Astrocyte (in vitro differentiated cells and primary cell): Measurements from ENCODE around the gene TENM3. TPM values are rescaled to one million over a fixed set of nuclear protein-coding genes. Genes with fewer than 3 reads are reported as not detected.

Source experiments
- DNase-seq: peaks from one replicate; pipeline ENCODE4 v3.0.0-alpha.2; 2010; ENCODE audit warnings: low read depth
- FAIRE-seq: peaks from 2 replicates; lab custom pipeline; 2011; peaks lifted over from hg19 to GRCh38; lab: Jason Lieb, UNC
- H2AFZ ChIP-seq: 2 replicates; pipeline ENCODE4 v1.6.0; 2012; ENCODE audit warnings: low read depth, low read length, inconsistent platforms
- H3K27ac ChIP-seq: 2 replicates; pipeline ENCODE4 v1.5.1; 2011; ENCODE audit warnings: low read depth, low read length, inconsistent platforms
- H3K27me3 ChIP-seq: 2 replicates; pipeline ENCODE4 v1.6.0; 2011; ENCODE audit warnings: low read length, inconsistent platforms; ENCODE audit not compliant: insufficient read depth
- H3K36me3 ChIP-seq: 2 replicates; pipeline ENCODE4 v1.5.1; 2011; ENCODE audit warnings: low read length, inconsistent platforms; ENCODE audit not compliant: insufficient read depth
- H3K4me1 ChIP-seq: 2 replicates; pipeline ENCODE4 v1.5.1; 2011; ENCODE audit warnings: low read length, inconsistent platforms; ENCODE audit not compliant: insufficient read depth
- H3K4me2 ChIP-seq: 2 replicates; pipeline ENCODE4 v1.6.0; 2012; ENCODE audit warnings: low read length, inconsistent platforms
- H3K4me3 ChIP-seq: 2 replicates; pipeline ENCODE4 v1.5.1; 2011; ENCODE audit warnings: low read depth, mild to moderate bottlenecking, low read length, inconsistent platforms; ENCODE audit not compliant: insufficient read depth
- H3K79me2 ChIP-seq: 2 replicates; pipeline ENCODE4 v1.6.0; 2012; ENCODE audit warnings: mild to moderate bottlenecking, low read length, inconsistent platforms; ENCODE audit not compliant: insufficient read depth
- H3K9ac ChIP-seq: 2 replicates; pipeline ENCODE4 v1.6.0; 2012; ENCODE audit warnings: mild to moderate bottlenecking, low read length, inconsistent platforms
- H3K9me3 ChIP-seq: 2 replicates; pipeline ENCODE4 v1.5.1; 2012; ENCODE audit warnings: low read depth, mild to moderate bottlenecking, low read length, inconsistent platforms; ENCODE audit not compliant: insufficient read depth
- H4K20me1 ChIP-seq: 2 replicates; pipeline ENCODE4 v1.6.0; 2012; ENCODE audit warnings: low read length, inconsistent platforms; ENCODE audit not compliant: insufficient read depth
- H3K27ac Mint-ChIP-seq: one replicate; pipeline ENCODE4 v1.8.0; 2021; ENCODE audit warnings: mild to moderate bottlenecking, mixed read lengths; ENCODE audit not compliant: unreplicated experiment
- H3K27me3 Mint-ChIP-seq: one replicate; pipeline ENCODE4 v1.8.0; 2021; ENCODE audit warnings: low read depth, mixed read lengths; ENCODE audit not compliant: unreplicated experiment
- H3K36me3 Mint-ChIP-seq: one replicate; pipeline ENCODE4 v1.8.0; 2021; ENCODE audit warnings: low read depth, mixed read lengths; ENCODE audit not compliant: unreplicated experiment
- H3K4me1 Mint-ChIP-seq: one replicate; pipeline ENCODE4 v1.8.0; 2021; ENCODE audit warnings: low read depth, mixed read lengths; ENCODE audit not compliant: unreplicated experiment
- H3K4me3 Mint-ChIP-seq: one replicate; pipeline ENCODE4 v1.8.0; 2021; ENCODE audit warnings: mild to moderate bottlenecking, moderate library complexity, mixed read lengths; ENCODE audit not compliant: unreplicated experiment
- H3K9me3 Mint-ChIP-seq: one replicate; pipeline ENCODE4 v1.8.0; 2021; ENCODE audit warnings: mild to moderate bottlenecking, mixed read lengths; ENCODE audit not compliant: unreplicated experiment
- CTCF ChIP-seq: IDR thresholded peaks from 2 replicates; pipeline ENCODE4 v1.5.1; 2011; ENCODE audit warnings: low read depth, mild to moderate bottlenecking, inconsistent platforms, low read length, moderate library complexity; ENCODE audit not compliant: insufficient read depth
- EZH2 ChIP-seq: IDR thresholded peaks from 2 replicates; pipeline ENCODE4 v1.6.1; 2012; ENCODE audit warnings: mild to moderate bottlenecking, low read length, inconsistent platforms; ENCODE audit not compliant: insufficient read depth
- total RNA-seq: library from RNA; stranded (reverse); gene quantifications from 2 replicates; pipeline ENCODE4 v1.2.1, GENCODE V29; 2021

The TENM3 gene
- total RNA-seq, 1 donor from 2014 or later: 127 TPM

- H3K9me3 Mint-ChIP-seq: no peaks in the 10 kb centered on the region
- no peaks in the 10 kb centered on the region for H3K4me1 ChIP-seq
- no peak overlapping the region for H3K4me3 ChIP-seq
- no peaks in the 10 kb centered on the region for H3K27me3 ChIP-seq
- peaks cover 12% of the 10 kb centered on the region for H3K36me3 Mint-ChIP-seq
- H3K9ac ChIP-seq: no peak overlapping the region
- DNase-seq: no peak
- H3K27me3 Mint-ChIP-seq: no peaks in the 10 kb centered on the region
- peaks cover 3% of the 10 kb centered on the region for H3K79me2 ChIP-seq
- peaks cover 4% of the 10 kb centered on the region for H4K20me1 ChIP-seq
- H3K9me3 ChIP-seq: no peaks in the 10 kb centered on the region
- FAIRE-seq: no peak
- H3K36me3 ChIP-seq: no peaks in the 10 kb centered on the region
- no peak overlapping the region for H3K4me2 ChIP-seq
- no peak for TF ChIP-seq EZH2
- H3K4me1 Mint-ChIP-seq: no peaks in the 10 kb centered on the region
- H2AFZ ChIP-seq: no peak overlapping the region
- no peak overlapping the region for H3K27ac ChIP-seq
- no peak overlapping the region for H3K27ac Mint-ChIP-seq
- H3K4me3 Mint-ChIP-seq: no peak overlapping the region
Observed at GRCh38 chr4:182625193-182625592, 382.0 kb downstream of the TENM3 start.

GRCh38 chr4:182627996-182628395 lies 384.8 kb downstream of the TENM3 start:
- peaks cover 3% of the 10 kb centered on the region for H3K79me2 ChIP-seq
- no peaks in the 10 kb centered on the region for H3K27me3 Mint-ChIP-seq
- no peak overlapping the region for H3K4me2 ChIP-seq
- H3K9me3 Mint-ChIP-seq: no peaks in the 10 kb centered on the region
- peaks cover 4% of the 10 kb centered on the region for H4K20me1 ChIP-seq
- H3K4me3 Mint-ChIP-seq: no peak overlapping the region
- no peak overlapping the region for H3K9ac ChIP-seq
- H3K4me3 ChIP-seq: no peak overlapping the region
- no peak overlapping the region for H3K27ac ChIP-seq
- H3K27ac Mint-ChIP-seq: no peak overlapping the region
- DNase-seq (no peak), FAIRE-seq (no peak)
- H3K27me3 ChIP-seq: no peaks in the 10 kb centered on the region
- TF ChIP-seq CTCF (no peak), EZH2 (no peak)
- peaks cover under 1% of the 10 kb centered on the region for H3K36me3 ChIP-seq
- H3K36me3 Mint-ChIP-seq: peaks cover 12% of the 10 kb centered on the region
- H3K9me3 ChIP-seq: no peaks in the 10 kb centered on the region
- no peaks in the 10 kb centered on the region for H3K4me1 Mint-ChIP-seq
- no peak overlapping the region for H2AFZ ChIP-seq
- no peaks in the 10 kb centered on the region for H3K4me1 ChIP-seq

DNA sequence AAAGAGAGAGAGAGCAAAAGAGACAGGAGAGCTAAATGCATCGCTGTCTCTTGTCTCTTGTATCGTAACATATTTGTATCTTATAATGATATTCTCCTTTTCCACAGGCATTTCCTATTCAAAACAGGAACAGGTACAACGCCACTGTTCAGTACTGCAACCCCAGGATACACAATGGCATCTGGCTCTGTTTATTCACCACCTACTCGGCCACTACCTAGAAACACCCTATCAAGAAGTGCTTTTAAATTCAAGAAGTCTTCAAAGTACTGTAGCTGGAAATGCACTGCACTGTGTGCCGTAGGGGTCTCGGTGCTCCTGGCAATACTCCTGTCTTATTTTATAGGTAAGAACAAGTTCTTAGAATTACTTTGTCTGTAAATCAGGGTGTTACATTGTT lies 385.3 kb downstream of the TENM3 start:
- DNase-seq: no peak
- Mint-ChIP-seq H3K27ac (no peak overlapping the region), H3K4me1 (no peaks in the 10 kb centered on the region), H3K27me3 (no peaks in the 10 kb centered on the region), H3K9me3 (no peaks in the 10 kb centered on the region), H3K4me3 (no peak overlapping the region), H3K36me3 (peaks cover 16% of the 10 kb centered on the region)
- H3K36me3 ChIP-seq: peaks cover 6% of the 10 kb centered on the region
- no peaks in the 10 kb centered on the region for H3K9me3 ChIP-seq
- H4K20me1 ChIP-seq: peaks cover 4% of the 10 kb centered on the region
- no peak overlapping the region for H2AFZ ChIP-seq
- H3K27me3 ChIP-seq: no peaks in the 10 kb centered on the region
- peaks cover 3% of the 10 kb centered on the region for H3K79me2 ChIP-seq
- FAIRE-seq: no peak
- H3K4me2 ChIP-seq: no peak overlapping the region
- TF ChIP-seq EZH2: no peak
- H3K27ac ChIP-seq: no peak overlapping the region
- H3K4me1 ChIP-seq: no peaks in the 10 kb centered on the region
- H3K9ac ChIP-seq: no peak overlapping the region
- H3K4me3 ChIP-seq: no peak overlapping the region
